OCI-LY7 (cell line): ENCODE data around the gene TMEM63A.

ENCODE experiments used
- CTCF ChIP-seq: fragments of 200-600 bp; sonication (generic); conservative IDR thresholded peaks from 2 replicates; pipeline ENCODE4 v1.5.1; 2014; ENCODE audit warnings: mild to moderate bottlenecking, antibody characterized with exemption, low read length, moderate library complexity, mixed read lengths
- EZH2phosphoT487 ChIP-seq: fragments of 200-600 bp; sonication (generic); IDR thresholded peaks from 2 replicates; pipeline ENCODE4 v1.6.1; 2018; ENCODE audit warnings: low read depth, borderline replicate concordance, mild to moderate bottlenecking, mixed run types, antibody characterized with exemption, low read length, moderate library complexity, mixed read lengths

- TF ChIP-seq EZH2phosphoT487 = no peak
- peak; percentile 32; the same call in 1 of the 2 replicates for TF ChIP-seq CTCF
These were observed 29.3 kb upstream of the TMEM63A start for GRCh38 chr1:225911191-225912130.
